HepG2 (cell line): ENCODE results near the gene SEC61B. TPM values are rescaled to one million over a fixed set of nuclear protein-coding genes. Genes with fewer than 3 reads are reported as not detected.

Experiments used
- ATAC-seq: fragments of 200-7000 bp; cut with Tn5 transposase; 3 replicates; pipeline ENCODE4 v1.9.1; 2020; ENCODE audit warnings: mild to moderate bottlenecking, moderate library complexity
- BruUV-seq: library from RNA; stranded (reverse); fragments of 400-500 nt; replicated peaks from 2 replicates; lab custom pipeline; 2021; lab: Mats Ljungman, UMichigan
- CTCF ChIA-PET: fragments of 300-600 bp; formaldehyde crosslinking; extraction: SDS; loops from one replicate; lab custom pipeline; 2021; ENCODE audit warnings: low total read pairs, inconsistent platforms, low intra/inter-chr PET ratio; lab: Yijun Ruan, JAX
- POLR2A ChIA-PET: fragments of 350-600 bp; sonication (Branson Sonifier 250); formaldehyde crosslinking; loops from one replicate; lab custom pipeline; 2020; ENCODE audit warnings: antibody characterized with exemption, inconsistent platforms; lab: Yijun Ruan, JAX
- DNase-seq: peaks from one replicate; pipeline ENCODE4 v3.0.0-alpha.2; 2015; ENCODE audit warnings: low spot score
- FAIRE-seq: peaks from 3 replicates; lab custom pipeline; 2011; peaks lifted over from hg19 to GRCh38; lab: Jason Lieb, UNC
- H2AFZ ChIP-seq: one replicate; pipeline ENCODE4 v1.6.1; 2011; ENCODE audit warnings: low read length, inconsistent platforms
- H3K27ac ChIP-seq: fragments of 300-600 bp; 3 replicates; pipeline ENCODE4 v1.8.0; 2011; ENCODE audit warnings: mixed run types, mild to moderate bottlenecking, mixed read lengths, low read length, inconsistent platforms; ENCODE audit not compliant: insufficient read depth; ENCODE audit errors: extremely low read length
- H3K27me3 ChIP-seq, 2 experiments: fragments of 200-600 bp in 1 of 2; 2 replicates in 1 of 2; 3 replicates in 1 of 2; pipeline versions ENCODE4 v1.6.0 to v1.8.0; 2011; ENCODE audit warnings: low read length in 2 of 2, mild to moderate bottlenecking in 2 of 2, moderate library complexity in 2 of 2, inconsistent platforms in 1 of 2; ENCODE audit not compliant: insufficient read depth in 2 of 2, control insufficient read depth in 1 of 2
- H3K36me3 ChIP-seq, 2 experiments: fragments of 200-600 bp in 1 of 2; replicated peaks in 1 of 2; 2 replicates in 1 of 2; 3 replicates in 1 of 2; pipeline versions ENCODE4 v1.5.1 to v1.8.0; 2011; ENCODE audit warnings: low read length in 2 of 2, inconsistent platforms in 1 of 2; ENCODE audit not compliant: insufficient read depth in 2 of 2, control insufficient read depth in 1 of 2
- H3K4me1 ChIP-seq: 2 replicates; pipeline ENCODE4 v1.5.1; 2012; ENCODE audit warnings: low read length, inconsistent platforms; ENCODE audit not compliant: insufficient read depth
- H3K4me2 ChIP-seq: 2 replicates; pipeline ENCODE4 v1.6.0; 2011; ENCODE audit warnings: low read depth, low read length, inconsistent platforms
- H3K4me3 ChIP-seq, 3 experiments: fragments of 200-600 bp in 1 of 3; sonication (generic), shearing (Covaris generic) in 1 of 3; replicated peaks in 1 of 3; 2 replicates each; pipeline ENCODE4 v1.5.1; 2011 to 2016; ENCODE audit warnings: low read length in 3 of 3, inconsistent platforms in 2 of 3, low read depth in 2 of 3, mild to moderate bottlenecking in 2 of 3, control low read depth in 1 of 3, mixed read lengths in 1 of 3; ENCODE audit not compliant: insufficient read depth in 1 of 3
- H3K79me2 ChIP-seq: one replicate; pipeline ENCODE4 v1.6.1; 2011; ENCODE audit warnings: low read length, inconsistent platforms; ENCODE audit not compliant: insufficient read depth
- H3K9ac ChIP-seq: 2 replicates; pipeline ENCODE4 v1.6.0; 2011; ENCODE audit warnings: mild to moderate bottlenecking, low read depth, low read length, inconsistent platforms; ENCODE audit not compliant: insufficient read depth
- H3K9me3 ChIP-seq: 2 replicates; pipeline ENCODE4 v1.5.1; 2012; ENCODE audit warnings: mild to moderate bottlenecking, low read length
- H4K20me1 ChIP-seq: 2 replicates; pipeline ENCODE4 v1.6.0; 2011; ENCODE audit warnings: inconsistent platforms, mild to moderate bottlenecking, low read length, moderate library complexity; ENCODE audit not compliant: insufficient read depth
- CC2D1A ChIP-seq: sonication (generic); formaldehyde crosslinking; IDR thresholded peaks from 2 replicates; pipeline ENCODE4 v1.8.1; 2023; ENCODE audit warnings: mild to moderate bottlenecking, missing genetic modification reagents
- CHCHD3 ChIP-seq: sonication (generic); formaldehyde crosslinking; IDR thresholded peaks from 2 replicates; pipeline ENCODE4 v1.8.0; 2022; ENCODE audit warnings: mild to moderate bottlenecking, missing genetic modification reagents, moderate library complexity
- FOXO4 ChIP-seq: sonication (generic); formaldehyde crosslinking; conservative IDR thresholded peaks from 2 replicates; pipeline ENCODE4 v1.8.1; 2023; ENCODE audit warnings: missing genetic modification reagents
- HES4 ChIP-seq: sonication (generic); formaldehyde crosslinking; IDR thresholded peaks from 2 replicates; pipeline ENCODE4 v1.9.0; 2021; ENCODE audit warnings: mild to moderate bottlenecking, missing genetic modification reagents, borderline replicate concordance
- ISX ChIP-seq: sonication (generic); formaldehyde crosslinking; conservative IDR thresholded peaks from 2 replicates; pipeline ENCODE4 v1.5.0; 2020; ENCODE audit warnings: missing genetic modification reagents
- MXD4 ChIP-seq: IDR thresholded peaks from 2 replicates; pipeline ENCODE4 v1.6.1; 2016; ENCODE audit warnings: mild to moderate bottlenecking, missing biosample characterization, missing genetic modification reagents
- SMYD3 ChIP-seq: sonication (generic); formaldehyde crosslinking; IDR thresholded peaks from 2 replicates; pipeline ENCODE4 v1.8.1; 2023; ENCODE audit warnings: mild to moderate bottlenecking, missing genetic modification reagents
- SRSF1 ChIP-seq: fragments of 200-400 bp; formaldehyde crosslinking; optimal IDR thresholded peaks from 2 replicates; pipeline ENCODE3; 2017; ENCODE audit warnings: mild to moderate bottlenecking, low read depth, low read length, moderate library complexity
- STAT5B ChIP-seq: sonication (generic); formaldehyde crosslinking; IDR thresholded peaks from 2 replicates; pipeline ENCODE4 v1.4.0; 2020; ENCODE audit warnings: missing genetic modification reagents
- ZNF20 ChIP-seq: sonication (generic); formaldehyde crosslinking; IDR thresholded peaks from 2 replicates; pipeline ENCODE4 v1.4.0; 2020; ENCODE audit warnings: mild to moderate bottlenecking, moderate library complexity, missing genetic modification reagents
- ZNF251 ChIP-seq: sonication (generic); formaldehyde crosslinking; IDR thresholded peaks from 2 replicates; pipeline ENCODE4 v1.9.0; 2021; ENCODE audit warnings: mild to moderate bottlenecking, missing genetic modification reagents
- ZNF570 ChIP-seq: sonication (generic); formaldehyde crosslinking; IDR thresholded peaks from 2 replicates; pipeline ENCODE4 v1.4.0; 2020; ENCODE audit warnings: mild to moderate bottlenecking, missing genetic modification reagents, borderline replicate concordance
- ZNF75D ChIP-seq: sonication (generic); formaldehyde crosslinking; IDR thresholded peaks from 2 replicates; pipeline ENCODE4 v1.8.1; 2023; ENCODE audit warnings: missing genetic modification reagents, mild to moderate bottlenecking, borderline replicate concordance
- ZNF766 ChIP-seq: sonication (generic); formaldehyde crosslinking; IDR thresholded peaks from 2 replicates; pipeline ENCODE4 v1.5.0; 2020; ENCODE audit warnings: missing genetic modification reagents, borderline replicate concordance
- ZNF790 ChIP-seq: sonication (generic); formaldehyde crosslinking; IDR thresholded peaks from 2 replicates; pipeline ENCODE4 v1.8.0; 2022; ENCODE audit warnings: missing genetic modification reagents, mild to moderate bottlenecking, borderline replicate concordance
- ZSCAN25 ChIP-seq: sonication (generic); formaldehyde crosslinking; IDR thresholded peaks from 2 replicates; pipeline ENCODE4 v1.8.0; 2022; ENCODE audit warnings: mild to moderate bottlenecking, missing genetic modification reagents
- WGBS: methylation state at CpG from one replicate; pipeline ENCODE4 v1.1.6; 2017; ENCODE audit warnings: low lambda C conversion rate; 5-methylcytosine and 5-hydroxymethylcytosine counted together
- in situ Hi-C: cut with HindIII; loops from 2 replicates; pipeline ENCODE4 v1.10.0; 2017; ENCODE audit warnings: low pct_unique_long_range_greater_than_20kb; ENCODE audit not compliant: extremely low pct_ligation_motif_present
- intact Hi-C: fragments of 100-400 bp; cut with micrococcal nuclease; formaldehyde crosslinking; loops from one replicate; pipeline ENCODE4 v1.10.0; 2022; ENCODE audit not compliant: unreplicated experiment
- polyA plus RNA-seq, 8 experiments: library from polyadenylated mRNA; depleted of rRNA in 3 of 8; stranded (reverse) in 7 of 8; unstranded in 1 of 8; fragments of >200 nt; fragmentation: Illumina TruSeq in 4 of 8; extraction: Trizol in 4 of 8; gene quantifications; 2 replicates each; pipeline versions ENCODE4 v1.2.1 to v1.2.3, GENCODE V29; 2011 to 2016; ENCODE audit warnings: low read depth in 4 of 8, missing spikeins in 1 of 8, mixed read lengths in 1 of 8; ENCODE audit not compliant: insufficient read depth in 1 of 8
- total RNA-seq, 5 experiments: library from RNA; depleted of rRNA; stranded (reverse); fragments of >200 nt; fragmentation: Illumina TruSeq; extraction: Trizol; gene quantifications; 2 replicates each; pipeline ENCODE4 v1.2.3, GENCODE V29; 2016; ENCODE audit warnings: low read depth in 1 of 5
- TF ChIP-seq, protein P1 (sequence below): sonication (generic); formaldehyde crosslinking; IDR thresholded peaks from 2 replicates; pipeline ENCODE4 v1.4.0; 2020; ENCODE audit warnings: missing genetic modification reagents; ENCODE audit errors: not compliant biosample characterization

SEC61B gene
- total and polyA plus RNA-seq, 2 of the 13 experiments (the other 11 are each of a cell fraction or from before 2014, with no cell fraction given) = 191 to 368 TPM

DNA sequence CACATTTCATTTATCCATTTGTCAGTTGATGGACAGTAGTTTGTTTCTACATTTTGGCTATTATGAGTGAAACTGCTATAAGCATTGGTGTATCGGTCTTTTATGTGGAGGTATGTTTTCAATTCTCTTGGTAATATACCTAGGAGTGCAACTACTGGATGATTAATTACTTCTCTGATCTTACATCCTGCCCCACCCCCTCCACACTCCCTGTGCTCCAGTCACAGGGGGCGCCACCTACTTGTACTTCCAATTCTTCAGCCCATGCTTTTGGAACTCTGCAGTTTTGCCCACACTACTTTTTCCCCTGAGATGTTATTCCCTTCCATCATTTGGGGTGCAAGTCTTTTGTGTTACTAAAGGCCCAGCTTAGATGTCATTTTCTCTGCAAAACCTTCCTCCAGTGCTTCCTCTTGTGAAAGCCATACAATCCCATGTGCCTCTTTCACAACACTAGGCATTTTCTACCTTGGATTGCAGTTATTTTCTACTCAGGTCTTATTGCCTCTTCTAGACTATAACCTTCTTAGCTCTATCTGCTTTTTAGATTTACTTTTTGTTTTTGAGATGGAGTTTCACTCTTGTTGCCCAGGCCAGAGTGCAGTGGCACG, 42.1 kb downstream of the SEC61B start:
- no peak overlapping the region for H3K4me3 ChIP-seq
- ATAC-seq (no peak), DNase-seq (no peak), FAIRE-seq (no peak)
- in situ Hi-C loops = loop anchor here (25.0 kb wide), 1 partner anchor 748 kb away; no protein-coding TSS in a partner anchor
- intact Hi-C loops = loop anchor here (10.0 kb wide), 1 partner anchor 79 kb away; no protein-coding TSS in a partner anchor
- no peak for TF ChIP-seq SMYD3
- TF ChIP-seq CHCHD3 (CRISPR knock-in tag) = no peak
- no peak for TF ChIP-seq ZNF251 (CRISPR knock-in tag)
- H3K79me2 ChIP-seq = no peaks in the 10 kb centered on the region
- no peak overlapping the region for H3K4me2 ChIP-seq
- no peaks in the 10 kb centered on the region for H3K9me3 ChIP-seq
- WGBS = 49% methylated on average over 3 of the region's 3 CpGs
- H3K27me3 ChIP-seq = no peaks in the 10 kb centered on the region
- POLR2A ChIA-PET = no interaction called here
- CTCF ChIA-PET = no interaction called here
- H3K4me1 ChIP-seq = peaks cover 21% of the 10 kb centered on the region
- no TSS peak for BruUV-seq
- no peak overlapping the region for H3K9ac ChIP-seq
- no peaks in the 10 kb centered on the region for H3K36me3 ChIP-seq
- H3K27ac ChIP-seq = no peak overlapping the region
- no peaks in the 10 kb centered on the region for H4K20me1 ChIP-seq
- H2AFZ ChIP-seq = no peak overlapping the region

GRCh38 chr9:99265691-99266090, 43.6 kb downstream of the SEC61B start:
- in situ Hi-C loops = loop anchor here (25.0 kb wide), 1 partner anchor 747 kb away; no protein-coding TSS in a partner anchor
- no peak for ATAC-seq
- TF ChIP-seq ZSCAN25 (CRISPR knock-in tag) (no peak), FOXO4 (CRISPR knock-in tag) (no peak), ZNF570 (CRISPR knock-in tag) (no peak), ZNF766 (CRISPR knock-in tag) (no peak), SRSF1 (no peak), ZNF790 (CRISPR knock-in tag) (no peak), ISX (CRISPR knock-in tag) (no peak), STAT5B (CRISPR knock-in tag) (no peak), CC2D1A (no peak), HES4 (CRISPR knock-in tag) (no peak), ZNF20 (CRISPR knock-in tag) (no peak), MXD4 (CRISPR knock-in tag) (no peak), ZNF75D (CRISPR knock-in tag) (no peak)
- TF ChIP-seq, protein P1, sequence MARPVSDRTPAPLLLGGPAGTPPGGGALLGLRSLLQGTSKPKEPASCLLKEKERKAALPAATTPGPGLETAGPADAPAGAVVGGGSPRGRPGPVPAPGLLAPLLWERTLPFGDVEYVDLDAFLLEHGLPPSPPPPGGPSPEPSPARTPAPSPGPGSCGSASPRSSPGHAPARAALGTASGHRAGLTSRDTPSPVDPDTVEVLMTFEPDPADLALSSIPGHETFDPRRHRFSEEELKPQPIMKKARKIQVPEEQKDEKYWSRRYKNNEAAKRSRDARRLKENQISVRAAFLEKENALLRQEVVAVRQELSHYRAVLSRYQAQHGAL (CRISPR knock-in tag) = no peak

More at GRCh38 chr9:99265691-99266090, 43.6 kb downstream of the SEC61B start:
- H3K27me3 ChIP-seq = no peaks in the 10 kb centered on the region
- no peak for FAIRE-seq
- no peaks in the 10 kb centered on the region for H4K20me1 ChIP-seq
- H3K4me3 ChIP-seq = no peak overlapping the region
- H3K4me2 ChIP-seq = no peak overlapping the region
- no peak overlapping the region for H3K9ac ChIP-seq
- ChIA-PET POLR2A (interaction anchor here (0.7 kb wide), 1 partner anchor 44 kb away, joined by 3 read pairs; the partner anchor contains the start of genes ALG2 and SEC61B), CTCF (interaction anchor here (0.7 kb wide), 1 partner anchor 746 kb away, joined by 3 read pairs; no protein-coding TSS in a partner anchor)
- no peak overlapping the region for H2AFZ ChIP-seq
- no peaks in the 10 kb centered on the region for H3K9me3 ChIP-seq
- intact Hi-C loops = loop anchor here (2.0 to 10.0 kb wide), 3 partner anchors 81 to 745 kb away; no protein-coding TSS in a partner anchor
- no peaks in the 10 kb centered on the region for H3K79me2 ChIP-seq
- BruUV-seq = no TSS peak
- 26% methylated on average over 2 of the region's 2 CpGs for WGBS
- H3K36me3 ChIP-seq = no peaks in the 10 kb centered on the region
- peaks cover 12% of the 10 kb centered on the region for H3K4me1 ChIP-seq
- no peak for DNase-seq
- no peak overlapping the region for H3K27ac ChIP-seq
